GM21515 (cell line): ENCODE measurements around the gene GLA.

Experiments
- ATAC-seq: cut with Tn5 transposase; IDR thresholded peaks from one replicate; pipeline ENCODE4 v1.9.1; 2021; ENCODE audit not compliant: unreplicated experiment

The GLA gene

GRCh38 chrX:101359966-101360365 lies 47.8 kb downstream of the GLA start:
- ATAC-seq = no peak

DNA sequence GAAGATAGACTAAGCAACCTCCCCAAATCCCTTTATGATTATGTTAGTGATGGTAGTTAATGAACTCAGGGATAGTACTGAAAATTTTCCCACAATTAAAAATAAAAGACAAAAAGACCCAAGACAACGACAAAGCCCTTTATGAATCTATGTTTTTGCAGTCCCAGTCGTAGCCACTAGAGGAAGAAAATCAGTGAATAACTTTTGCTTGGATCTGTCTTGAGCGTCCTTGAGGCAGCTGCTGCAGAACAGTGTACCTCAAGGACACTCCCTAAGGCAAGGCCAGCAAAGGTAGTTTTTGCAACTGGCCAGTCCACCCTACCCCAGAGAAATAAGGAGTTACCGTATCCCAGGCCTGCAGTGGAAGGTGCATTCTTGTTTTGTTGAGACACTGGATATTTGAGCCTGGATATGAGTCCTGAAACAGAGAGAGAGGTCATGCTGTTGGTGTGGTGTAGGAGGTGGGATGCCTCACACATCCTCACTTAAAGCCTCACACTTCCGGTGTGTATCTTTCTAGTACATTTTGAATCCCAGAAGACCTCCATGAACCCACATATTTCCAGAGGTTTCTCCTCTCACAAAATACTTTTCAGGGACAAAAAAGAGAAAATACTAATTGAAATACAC lies 50.4 kb downstream of the GLA start:
- no peak for ATAC-seq

DNA sequence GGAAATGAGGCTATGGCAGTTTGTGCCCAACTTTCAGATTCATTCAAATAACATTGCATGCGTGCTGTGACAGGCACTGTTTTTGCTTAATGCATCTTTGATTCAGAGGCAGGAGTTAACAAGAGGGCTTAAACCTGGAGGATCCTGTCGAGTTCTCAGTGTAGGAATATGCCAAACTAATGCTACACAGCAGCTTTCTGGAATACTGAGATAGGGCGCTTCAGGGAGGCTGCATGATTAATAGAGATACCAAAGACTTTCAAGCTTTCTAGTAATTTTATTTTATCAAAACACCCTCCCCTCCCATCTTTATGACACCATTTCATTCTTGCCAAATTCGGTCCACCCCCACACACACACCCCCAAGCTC lies 58.5 kb downstream of the GLA start:
- ATAC-seq = no peak

DNA sequence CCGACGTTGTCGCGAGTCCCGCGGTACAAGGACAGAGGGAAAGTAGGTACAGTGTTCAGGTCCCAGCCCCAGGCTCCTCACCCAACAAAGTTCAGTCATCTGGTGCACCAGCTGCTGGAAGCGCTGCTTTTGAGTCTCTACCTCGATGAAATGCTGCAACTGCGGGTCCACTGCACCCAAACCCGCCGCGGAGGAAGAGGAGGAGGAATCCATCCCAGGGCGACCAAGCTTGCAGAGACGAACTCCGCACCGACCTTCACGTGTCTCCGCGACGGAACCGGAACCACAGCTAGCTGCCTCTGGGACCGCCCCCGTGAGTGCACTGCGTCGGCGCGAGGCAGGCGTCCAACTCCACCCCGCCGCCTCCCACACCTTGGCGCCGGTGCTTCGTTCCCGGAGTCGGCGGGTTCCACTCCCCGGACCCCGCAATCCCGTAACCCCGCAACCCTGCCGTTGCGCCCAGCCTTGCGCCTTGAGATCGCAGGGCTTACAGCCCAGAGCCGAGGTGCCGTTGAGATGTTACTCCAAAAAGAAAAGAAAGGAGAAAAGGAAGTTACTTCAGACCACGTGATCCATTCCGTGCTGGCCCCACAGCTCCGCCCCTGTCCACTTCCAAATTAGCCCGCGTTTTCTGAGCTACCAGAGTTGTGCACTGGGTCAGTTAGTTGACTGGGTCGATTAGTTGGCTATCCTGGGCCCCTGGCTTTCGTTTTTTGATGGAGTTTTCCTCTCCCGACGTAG lies 59.1 kb downstream of the GLA start, which contains the start of gene TIMM8A:
Gene TIMM8A (minus strand): TSS at position 291 of the 741 bp plus-strand sequence. CDS start 78 bp downstream, at position 213.
- ATAC-seq = peak; percentile 99

GRCh38 chrX:101347859-101348451 lies 59.8 kb downstream of the GLA start:
- ATAC-seq = no peak
